PC-3 (cell line): ENCODE measurements around the gene LAMA2.

Experiments used
- EZH2 ChIP-seq: fragments of 300-600 bp; sonication (generic); IDR thresholded peaks from one replicate; pipeline ENCODE4 v1.6.1; 2017; ENCODE audit warnings: antibody characterized with exemption, mild to moderate bottlenecking, low read length; ENCODE audit not compliant: unreplicated experiment
- EZH2phosphoT487 ChIP-seq: fragments of 300-600 bp; sonication (generic); IDR thresholded peaks from 2 replicates; pipeline ENCODE4 v1.6.1; 2018; ENCODE audit warnings: mild to moderate bottlenecking, antibody characterized with exemption, low read length, borderline replicate concordance
- TF ChIP-seq, protein P1 (sequence below): fragments of 300-600 bp; sonication (generic); conservative IDR thresholded peaks from 2 replicates; pipeline ENCODE4 v1.5.1; 2017; ENCODE audit warnings: antibody characterized with exemption, low read depth, mild to moderate bottlenecking, low read length

DNA sequence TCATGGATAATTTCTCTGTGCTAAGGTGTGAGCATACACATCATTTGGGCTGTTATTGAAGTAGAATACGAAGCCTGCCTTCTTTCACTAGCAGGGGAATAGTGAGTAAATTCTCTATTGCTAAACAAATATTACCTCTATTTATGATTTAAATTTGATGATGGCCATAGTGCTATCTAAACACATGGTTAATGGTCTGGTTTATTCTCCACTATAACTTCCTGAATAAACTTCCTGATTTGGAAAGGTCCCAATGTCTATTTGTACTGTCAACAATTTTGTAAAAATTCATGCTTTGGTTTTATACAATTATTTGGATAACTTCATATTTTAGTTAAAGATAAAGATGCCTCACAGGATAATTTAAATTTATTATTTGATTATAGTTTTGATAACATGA, 426.2 kb downstream of the LAMA2 start:
- no peak for TF ChIP-seq EZH2phosphoT487
- TF ChIP-seq, protein P1, sequence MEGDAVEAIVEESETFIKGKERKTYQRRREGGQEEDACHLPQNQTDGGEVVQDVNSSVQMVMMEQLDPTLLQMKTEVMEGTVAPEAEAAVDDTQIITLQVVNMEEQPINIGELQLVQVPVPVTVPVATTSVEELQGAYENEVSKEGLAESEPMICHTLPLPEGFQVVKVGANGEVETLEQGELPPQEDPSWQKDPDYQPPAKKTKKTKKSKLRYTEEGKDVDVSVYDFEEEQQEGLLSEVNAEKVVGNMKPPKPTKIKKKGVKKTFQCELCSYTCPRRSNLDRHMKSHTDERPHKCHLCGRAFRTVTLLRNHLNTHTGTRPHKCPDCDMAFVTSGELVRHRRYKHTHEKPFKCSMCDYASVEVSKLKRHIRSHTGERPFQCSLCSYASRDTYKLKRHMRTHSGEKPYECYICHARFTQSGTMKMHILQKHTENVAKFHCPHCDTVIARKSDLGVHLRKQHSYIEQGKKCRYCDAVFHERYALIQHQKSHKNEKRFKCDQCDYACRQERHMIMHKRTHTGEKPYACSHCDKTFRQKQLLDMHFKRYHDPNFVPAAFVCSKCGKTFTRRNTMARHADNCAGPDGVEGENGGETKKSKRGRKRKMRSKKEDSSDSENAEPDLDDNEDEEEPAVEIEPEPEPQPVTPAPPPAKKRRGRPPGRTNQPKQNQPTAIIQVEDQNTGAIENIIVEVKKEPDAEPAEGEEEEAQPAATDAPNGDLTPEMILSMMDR = no peak
- TF ChIP-seq EZH2 = no peak
